Natural killer cell (primary cell): Measurements from ENCODE around the gene CADM1. TPM values are rescaled to one million over a fixed set of nuclear protein-coding genes. Genes with fewer than 3 reads are reported as not detected.

ENCODE experiments used
- ATAC-seq, 3 donors: fragments of 150-1000 bp in 2 of 3; fragments of 200-7000 bp in 1 of 3; cut with Tn5 transposase; 1 replicate in 1 of 3; 2 replicates in 2 of 3; pipeline ENCODE4 v1.10.0; 2021; ENCODE audit warnings: mild to moderate bottlenecking in 2 of 3, moderate library complexity in 2 of 3
- DNase-seq, 2 donors: peaks; one replicate each; pipeline versions ENCODE4 v3.0.0 to v3.0.0-alpha.2; 2013 to 2021; ENCODE audit warnings: mixed read lengths in 1 of 2
- H3K27ac ChIP-seq: one replicate; pipeline ENCODE4 v1.5.1; 2013; ENCODE audit warnings: mild to moderate bottlenecking, low read length
- H3K27me3 ChIP-seq: one replicate; pipeline ENCODE4 v1.6.1; 2013; ENCODE audit warnings: low read length; ENCODE audit not compliant: control insufficient read depth, insufficient read depth
- H3K36me3 ChIP-seq: one replicate; pipeline ENCODE4 v1.6.1; 2013; ENCODE audit warnings: low read length; ENCODE audit not compliant: control insufficient read depth, insufficient read depth
- H3K4me1 ChIP-seq: one replicate; pipeline ENCODE4 v1.6.1; 2013; ENCODE audit warnings: low read length; ENCODE audit not compliant: control insufficient read depth, insufficient read depth
- H3K4me3 ChIP-seq: one replicate; pipeline ENCODE4 v1.5.1; 2013; ENCODE audit warnings: low read length
- H3K9me3 ChIP-seq: one replicate; pipeline ENCODE4 v1.6.1; 2013; ENCODE audit warnings: low read length; ENCODE audit not compliant: control insufficient read depth, insufficient read depth
- H3K27ac Mint-ChIP-seq, 2 donors: one replicate each; pipeline ENCODE4 v1.8.0; 2022; ENCODE audit warnings: mild to moderate bottlenecking in 2 of 2, mixed read lengths in 2 of 2, moderate library complexity in 1 of 2
- H3K27me3 Mint-ChIP-seq, 2 donors: one replicate each; pipeline ENCODE4 v1.8.0; 2022; ENCODE audit warnings: low read depth in 2 of 2, mixed read lengths in 2 of 2
- H3K36me3 Mint-ChIP-seq: one replicate; pipeline ENCODE4 v1.8.0; 2022; ENCODE audit warnings: mixed read lengths
- H3K4me1 Mint-ChIP-seq, 2 donors: one replicate each; pipeline ENCODE4 v1.8.0; 2022; ENCODE audit warnings: mixed read lengths in 2 of 2
- H3K4me3 Mint-ChIP-seq: one replicate; pipeline ENCODE4 v1.8.0; 2022; ENCODE audit warnings: mild to moderate bottlenecking, moderate library complexity, mixed read lengths
- H3K9me3 Mint-ChIP-seq, 2 donors: one replicate each; pipeline ENCODE4 v1.8.0; 2022; ENCODE audit warnings: mixed read lengths in 2 of 2
- CTCF ChIP-seq: fragments of 200-600 bp; IDR thresholded peaks from one replicate; pipeline ENCODE4 v1.8.0; 2022; ENCODE audit warnings: antibody characterized with exemption
- WGBS: methylation state at CpG from one replicate; pipeline ENCODE4 v1.1.7; 2013; ENCODE audit warnings: missing lambda C conversion rate; ENCODE audit not compliant: insufficient coverage; 5-methylcytosine and 5-hydroxymethylcytosine counted together
- intact Hi-C: fragments of 100-400 bp; cut with micrococcal nuclease; formaldehyde crosslinking; loops from one replicate; pipeline ENCODE4 v1.14.2; 2022
- total RNA-seq, 4 donors: library from RNA; stranded (reverse); fragments of 120-200 nt in 1 of 4; gene quantifications; one replicate each; pipeline versions ENCODE4 v1.2.3 to v1.2.4, GENCODE V29; 2013 to 2022

CADM1 gene
- total RNA-seq, 3 donors from 2014 or later (not counting 1 experiment from before 2014, with no cell fraction given) = 3.2 to 4.2 (median 3.9) TPM

- DNase-seq = no peak
- intact Hi-C loops = no loop called here
- no peak overlapping the region for H3K4me3 Mint-ChIP-seq
- peaks cover 17 to 21% of the 10 kb centered on the region in 2 donors for H3K27me3 Mint-ChIP-seq
- H3K4me1 Mint-ChIP-seq = no peaks in the 10 kb centered on the region
- Histone ChIP-seq H3K9me3 (no peaks in the 10 kb centered on the region), H3K27ac (no peak overlapping the region), H3K27me3 (no peaks in the 10 kb centered on the region), H3K4me1 (no peaks in the 10 kb centered on the region), H3K36me3 (no peaks in the 10 kb centered on the region), H3K4me3 (no peak overlapping the region)
- TF ChIP-seq CTCF = no peak
- no peaks in the 10 kb centered on the region for H3K36me3 Mint-ChIP-seq
- no peak for ATAC-seq
- no peaks in the 10 kb centered on the region for H3K9me3 Mint-ChIP-seq
- H3K27ac Mint-ChIP-seq = no peak overlapping the region
- WGBS = 61% methylated on average over 6 of the region's 6 CpGs
These were observed 339.4 kb downstream of the CADM1 start for GRCh38 chr11:115164774-115165173.

GRCh38 chr11:115162919-115163318 lies 341.3 kb downstream of the CADM1 start:
- ATAC-seq (no peak), DNase-seq (no peak)
- Mint-ChIP-seq H3K9me3 (no peaks in the 10 kb centered on the region), H3K4me1 (no peaks in the 10 kb centered on the region), H3K27me3 (peaks cover 17 to 21% of the 10 kb centered on the region in 2 donors), H3K4me3 (no peak overlapping the region), H3K36me3 (no peaks in the 10 kb centered on the region), H3K27ac (no peak overlapping the region)
- no peak overlapping the region for H3K4me3 ChIP-seq
- intact Hi-C loops = no loop called here
- no peaks in the 10 kb centered on the region for H3K9me3 ChIP-seq
- no peak overlapping the region for H3K27ac ChIP-seq
- no peaks in the 10 kb centered on the region for H3K36me3 ChIP-seq
- no peak for TF ChIP-seq CTCF
- 74% methylated on average over 2 of the region's 2 CpGs for WGBS
- H3K4me1 ChIP-seq = no peaks in the 10 kb centered on the region
- H3K27me3 ChIP-seq = no peaks in the 10 kb centered on the region

- WGBS = 86% methylated on average over 2 of the region's 2 CpGs
- H3K27ac Mint-ChIP-seq = no peak overlapping the region
- no peak overlapping the region for H3K4me3 ChIP-seq
- H3K4me1 ChIP-seq = no peaks in the 10 kb centered on the region
- no peak for TF ChIP-seq CTCF
- H3K27me3 ChIP-seq = no peaks in the 10 kb centered on the region
- no peak overlapping the region for H3K27ac ChIP-seq
- ATAC-seq (no peak), DNase-seq (no peak)
- H3K36me3 Mint-ChIP-seq = no peaks in the 10 kb centered on the region
- no peaks in the 10 kb centered on the region for H3K9me3 ChIP-seq
- intact Hi-C loops = no loop called here
- no peak overlapping the region for H3K4me3 Mint-ChIP-seq
- H3K36me3 ChIP-seq = no peaks in the 10 kb centered on the region
- H3K4me1 Mint-ChIP-seq = no peaks in the 10 kb centered on the region
- peaks cover 17 to 21% of the 10 kb centered on the region in 2 donors for H3K27me3 Mint-ChIP-seq
- no peaks in the 10 kb centered on the region for H3K9me3 Mint-ChIP-seq
These were observed 342.3 kb downstream of the CADM1 start for GRCh38 chr11:115161876-115162275.

GRCh38 chr11:115159207-115159606 lies 345.0 kb downstream of the CADM1 start:
- no peak overlapping the region for H3K27ac ChIP-seq
- no peaks in the 10 kb centered on the region for H3K27me3 ChIP-seq
- no peaks in the 10 kb centered on the region for H3K36me3 ChIP-seq
- Mint-ChIP-seq H3K4me3 (no peak overlapping the region), H3K27ac (no peak overlapping the region), H3K36me3 (no peaks in the 10 kb centered on the region), H3K9me3 (no peaks in the 10 kb centered on the region), H3K4me1 (no peaks in the 10 kb centered on the region), H3K27me3 (peaks cover 0 to 10% of the 10 kb centered on the region in 2 donors)
- TF ChIP-seq CTCF = no peak
- no peak overlapping the region for H3K4me3 ChIP-seq
- ATAC-seq (no peak), DNase-seq (no peak)
- intact Hi-C loops = no loop called here
- no peaks in the 10 kb centered on the region for H3K4me1 ChIP-seq
- H3K9me3 ChIP-seq = no peaks in the 10 kb centered on the region
- 65% methylated on average over 9 of the region's 9 CpGs for WGBS
